ENCODE results near the gene BTBD9.

BTBD9 gene

DNA sequence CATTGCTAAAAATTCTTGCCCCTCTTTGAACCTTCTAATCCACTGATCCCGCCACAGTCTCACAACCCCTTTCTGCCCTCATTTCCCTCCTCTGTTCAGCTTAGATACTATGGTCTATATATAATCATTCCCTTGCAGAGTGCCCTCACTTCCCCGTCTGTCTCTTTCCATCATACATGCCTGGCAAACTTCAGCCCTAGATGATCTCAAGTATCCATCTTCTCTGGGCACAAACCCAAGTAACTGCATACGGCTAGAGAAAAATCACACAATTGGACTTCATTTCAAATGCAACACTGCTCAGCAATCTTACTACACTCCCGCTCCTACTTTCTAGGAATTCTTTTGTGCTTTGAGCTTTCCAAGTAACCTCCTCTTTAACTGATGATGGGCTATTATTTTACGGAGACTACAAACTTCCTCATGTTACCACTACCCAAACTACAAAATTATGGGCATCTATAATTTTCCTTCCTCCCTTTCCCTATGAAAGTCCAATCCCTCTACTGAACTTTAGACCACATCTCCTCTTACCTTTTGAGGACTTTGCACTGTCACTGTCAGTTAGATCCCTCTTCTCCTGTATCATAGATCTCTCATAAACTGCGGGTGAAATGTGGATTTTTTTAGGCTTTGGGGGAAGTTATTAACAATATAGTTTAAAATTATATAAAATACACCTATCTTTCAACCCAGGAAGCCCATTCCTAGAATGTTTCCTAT, 135.6 kb downstream of the BTBD9 start:
- DNase-seq: no peak

- DNase-seq: no peak
These were observed 136.5 kb downstream of the BTBD9 start for GRCh38 chr6:38503032-38503773.

GRCh38 chr6:38502423-38502822, 137.3 kb downstream of the BTBD9 start:
- DNase-seq: no peak

DNA sequence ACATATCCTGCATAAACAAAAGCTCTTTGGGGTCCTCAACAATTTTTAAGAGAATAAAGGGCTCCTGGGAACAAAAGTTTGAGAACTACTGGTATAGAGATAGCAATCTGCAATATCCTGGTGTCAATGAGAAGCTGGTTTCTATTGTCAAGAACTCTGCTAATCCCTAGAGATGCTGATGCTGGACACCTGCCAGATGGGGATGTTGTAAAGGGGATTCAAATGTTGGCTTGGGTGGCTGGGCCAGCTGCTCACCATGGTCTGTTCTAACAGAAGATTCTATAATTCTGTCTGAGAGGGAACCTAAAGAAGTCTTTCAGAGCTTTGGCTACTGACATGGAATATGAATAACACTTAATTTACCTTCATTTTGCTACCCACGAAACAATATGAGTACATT, 137.8 kb downstream of the BTBD9 start:
- DNase-seq: no peak

DNA sequence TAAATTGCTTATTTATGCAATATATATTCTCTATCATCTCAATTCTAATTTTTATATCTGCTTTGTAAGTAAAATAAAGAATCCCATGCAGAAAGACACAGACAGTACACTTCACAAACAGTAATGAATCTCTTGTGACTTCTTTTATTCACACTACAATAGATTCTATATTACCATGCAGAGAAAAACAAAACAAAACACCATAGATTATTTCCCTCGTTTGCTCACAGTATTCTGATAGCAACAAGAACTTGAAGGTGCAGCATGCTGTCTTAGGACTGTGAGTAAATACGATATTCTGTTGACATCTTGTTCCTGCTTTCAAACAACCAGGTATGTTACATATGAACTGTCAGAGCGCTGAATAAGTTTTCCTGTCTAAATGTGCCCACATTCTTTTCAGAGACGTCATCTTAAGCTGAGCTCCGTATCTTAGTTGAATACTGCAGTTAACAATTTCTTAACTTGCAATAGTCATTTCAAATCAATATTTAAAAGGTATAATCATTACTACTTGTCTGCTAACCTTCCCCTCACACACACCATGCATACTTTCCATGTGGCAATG, 140.1 kb downstream of the BTBD9 start:
- DNase-seq: no peak

DNA sequence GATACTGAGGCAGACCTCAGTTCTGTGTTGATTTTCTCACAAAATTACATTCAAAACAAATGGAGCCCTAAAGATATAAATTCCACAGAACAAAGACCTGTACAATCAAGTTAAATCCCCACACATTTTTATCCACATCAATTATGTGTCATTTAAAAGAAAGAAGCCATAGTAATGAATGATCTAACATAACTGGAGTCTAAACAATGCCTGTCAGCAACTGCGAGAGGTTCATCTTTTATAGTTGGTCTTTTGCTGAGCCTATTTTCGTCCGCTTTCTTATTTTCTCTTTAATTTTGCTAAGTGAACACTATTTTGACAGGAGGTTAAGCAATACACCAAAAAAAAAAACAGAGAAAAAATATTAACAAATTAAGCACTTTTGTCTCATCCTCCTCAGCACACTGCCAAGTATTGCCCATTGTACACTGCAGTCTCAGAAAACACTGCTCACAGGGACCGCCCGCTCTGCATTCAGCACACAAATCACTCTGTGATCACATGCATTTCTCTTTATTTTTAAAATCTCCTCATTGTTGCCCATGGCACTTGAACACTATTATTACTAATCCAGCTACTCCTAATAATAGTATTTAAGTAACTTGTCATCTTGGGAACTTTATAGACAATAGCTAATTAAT, 140.8 kb downstream of the BTBD9 start:
- no peak for DNase-seq

- no peak for DNase-seq
These were observed 141.6 kb downstream of the BTBD9 start for GRCh38 chr6:38498085-38498484.

DNA sequence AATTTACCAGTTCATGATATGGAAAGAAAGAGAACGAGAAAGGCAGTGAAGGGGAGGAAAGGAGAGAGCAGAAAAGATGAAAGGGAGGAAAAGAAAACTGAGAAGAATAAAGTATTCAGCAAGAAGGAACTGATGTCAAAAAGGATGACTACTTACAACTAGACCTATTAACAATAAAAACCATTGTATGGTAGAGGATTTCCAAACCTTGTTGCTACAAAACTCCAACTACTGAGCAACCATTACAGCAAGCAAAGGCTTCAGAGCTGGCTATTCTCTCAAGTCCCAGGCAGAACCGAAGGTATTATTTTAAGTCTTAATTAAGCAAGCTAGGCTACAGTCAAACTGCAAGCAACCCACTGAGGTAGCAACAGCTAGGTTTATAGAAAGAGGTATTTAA, 142.2 kb downstream of the BTBD9 start:
- DNase-seq: no peak

DNA sequence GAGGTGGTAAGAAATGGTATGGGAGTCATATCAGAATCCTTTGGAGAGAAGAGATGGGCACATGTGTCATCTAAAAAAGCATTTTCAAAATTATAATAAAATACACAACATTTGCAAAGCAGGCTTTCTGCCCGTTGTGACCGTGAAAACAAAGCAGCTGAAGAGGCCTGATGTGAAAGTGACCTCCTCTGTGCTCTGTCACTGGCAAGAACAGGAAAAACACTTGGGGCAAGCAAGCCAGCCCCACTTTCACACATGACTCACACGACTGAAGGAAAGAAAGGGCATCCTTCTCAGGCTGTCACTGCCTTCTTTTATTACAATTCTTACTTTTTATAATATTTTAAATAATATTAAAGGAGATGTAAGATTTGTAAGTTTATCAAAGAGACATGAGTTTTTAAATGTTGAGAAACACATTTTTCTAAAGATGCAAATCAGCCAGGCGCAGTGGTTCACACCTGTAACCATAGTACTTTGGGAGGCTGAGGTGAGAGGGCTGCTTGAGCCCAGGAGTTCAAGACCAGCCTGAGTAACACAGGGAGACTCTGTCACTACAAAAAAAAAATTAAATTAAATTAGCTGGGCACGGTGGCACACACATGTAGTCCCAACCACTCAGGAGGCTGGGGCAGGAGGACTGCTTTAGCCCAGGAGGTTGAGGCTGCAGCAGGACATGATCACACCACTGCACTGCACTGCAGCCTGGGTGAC, 143.7 kb downstream of the BTBD9 start:
- no peak for DNase-seq

DNA sequence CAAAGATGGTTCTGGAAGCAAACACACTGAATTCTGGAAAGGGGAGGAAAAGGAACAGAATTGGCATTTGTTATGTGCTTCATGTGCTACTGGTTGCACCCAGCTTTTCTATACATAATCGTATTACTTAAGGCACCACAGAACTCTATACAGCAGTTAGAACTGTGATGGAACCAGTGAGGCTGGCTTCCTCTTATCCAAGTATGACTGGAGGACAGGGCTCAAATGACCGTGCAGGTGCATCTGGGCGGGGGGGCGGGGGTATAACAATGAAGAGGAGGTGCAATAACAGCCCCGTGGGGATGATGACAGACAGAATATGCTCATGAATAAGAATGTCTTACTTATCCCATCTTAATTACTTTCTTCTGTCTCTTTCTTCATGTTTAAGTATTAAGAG, 144.2 kb downstream of the BTBD9 start:
- DNase-seq: no peak

GRCh38 chr6:38493931-38494547, 145.7 kb downstream of the BTBD9 start:
- peak; percentile 67 for DNase-seq

GRCh38 chr6:38492031-38492430, 147.7 kb downstream of the BTBD9 start:
- no peak for DNase-seq

DNA sequence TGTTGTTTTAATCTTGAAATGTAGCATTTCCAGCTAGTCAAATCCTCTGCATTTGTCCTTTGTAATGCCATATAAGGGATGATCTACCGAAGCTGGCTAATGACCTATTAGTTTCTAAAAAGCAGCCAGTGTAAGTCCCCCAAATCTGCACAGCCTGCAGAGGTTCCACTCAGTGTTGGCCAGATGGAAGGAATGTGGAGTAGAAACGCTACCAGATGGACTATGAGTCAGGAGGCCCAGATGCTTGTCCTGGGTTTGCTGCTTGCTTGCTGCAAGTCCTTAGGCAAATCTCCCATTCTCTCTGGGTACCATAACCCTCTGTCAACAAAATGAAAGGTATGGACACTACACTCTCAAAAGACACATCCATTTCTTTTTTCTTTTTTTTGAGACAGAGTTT, 149.8 kb downstream of the BTBD9 start:
- DNase-seq: no peak

DNA sequence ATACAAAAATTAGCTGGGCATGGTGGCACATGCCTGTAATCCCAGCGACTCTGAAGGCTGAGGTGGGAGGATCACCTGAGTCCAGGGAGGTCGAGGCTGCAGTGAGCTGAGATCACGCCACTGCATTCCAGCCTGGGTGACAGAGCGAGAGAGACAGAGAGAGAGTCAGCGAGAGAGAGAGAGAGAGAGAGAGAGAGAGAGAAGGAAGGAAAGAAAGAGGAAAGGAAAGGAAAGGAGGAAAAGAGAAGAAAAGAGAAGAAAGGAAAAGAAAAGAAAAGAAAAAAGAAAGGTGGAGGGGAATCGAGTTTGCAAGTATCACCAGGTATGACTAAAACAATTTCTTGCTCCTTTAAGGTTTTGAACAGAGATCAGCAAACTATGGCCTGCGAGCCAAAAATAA, 152.3 kb downstream of the BTBD9 start:
- DNase-seq: no peak

GRCh38 chr6:38485488-38485887, 154.2 kb downstream of the BTBD9 start:
- no peak for DNase-seq

- no peak for DNase-seq
These were observed 155.1 kb downstream of the BTBD9 start for GRCh38 chr6:38484656-38485055.

DNA sequence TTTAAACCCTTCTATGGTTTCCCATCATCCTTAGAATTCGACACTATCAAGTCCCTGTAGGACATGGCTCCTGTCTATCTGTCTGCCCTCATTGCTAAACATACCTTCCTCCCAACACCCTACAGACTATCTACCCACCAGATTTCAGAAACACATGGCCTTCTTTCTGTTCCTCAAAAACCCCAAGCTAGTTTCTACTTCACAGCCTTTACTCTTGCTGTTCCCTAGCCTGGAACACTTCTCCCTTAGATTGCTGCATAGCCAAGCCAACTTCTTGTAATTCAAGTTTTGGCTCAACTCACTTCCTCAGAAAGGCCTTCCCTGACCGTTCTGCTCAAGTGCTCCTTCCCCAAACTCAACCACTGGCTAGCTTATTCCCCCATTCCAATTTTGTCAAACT, 156.2 kb downstream of the BTBD9 start:
- no peak for DNase-seq

- no peak for DNase-seq
These were observed 157.3 kb downstream of the BTBD9 start for GRCh38 chr6:38482466-38482865.

- no peak for DNase-seq
These were observed 157.9 kb downstream of the BTBD9 start for GRCh38 chr6:38481851-38482250.

DNA sequence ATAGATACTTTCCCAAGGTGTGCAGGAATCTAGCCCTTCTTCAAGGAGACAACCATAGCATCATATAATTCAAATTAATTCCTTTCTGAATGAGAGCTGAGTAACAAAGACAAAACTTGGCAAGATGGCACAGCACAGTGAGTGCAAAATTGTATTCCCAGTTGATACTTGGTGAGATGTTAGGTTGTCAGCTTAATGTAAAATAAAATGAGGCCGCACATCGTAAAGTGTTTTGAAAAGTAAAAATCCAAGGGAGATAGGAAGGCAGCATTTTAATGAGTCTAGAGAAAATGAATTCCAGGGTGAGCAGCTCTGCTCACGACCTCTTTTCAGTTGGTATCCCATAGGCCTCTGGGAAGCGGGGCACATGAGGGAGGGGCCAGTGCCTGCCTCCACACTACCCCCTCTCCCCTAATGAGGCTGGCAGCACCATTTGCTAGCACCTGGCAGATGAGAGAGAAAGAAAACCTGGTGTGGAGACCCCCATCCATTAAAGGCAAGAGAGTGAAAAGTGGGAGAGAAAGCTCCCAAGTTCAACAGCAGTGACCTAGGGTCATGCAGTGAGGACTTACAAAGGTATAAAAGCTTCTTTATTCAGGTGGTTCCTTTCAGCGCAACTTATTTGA, 158.4 kb downstream of the BTBD9 start:
- DNase-seq: no peak

DNA sequence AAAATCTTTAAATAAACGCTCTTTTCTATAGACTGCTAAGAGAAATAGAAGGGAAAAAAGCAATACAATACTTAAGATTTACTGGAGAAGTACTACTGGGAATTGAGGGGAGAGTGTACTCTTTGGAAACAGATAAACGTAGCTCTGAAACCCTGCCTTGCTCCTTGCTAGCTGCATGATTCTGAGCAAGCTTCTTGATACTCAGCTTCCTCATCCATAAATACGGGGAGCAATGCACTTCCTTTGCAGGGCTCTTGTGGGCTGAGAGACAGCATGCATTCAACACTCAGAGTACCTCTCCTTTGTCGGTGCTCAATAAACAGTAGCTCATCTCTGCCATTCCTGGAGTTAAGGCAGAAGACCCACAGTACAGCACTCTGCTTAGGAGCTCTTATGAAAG, 159.7 kb downstream of the BTBD9 start:
- DNase-seq: no peak

DNA sequence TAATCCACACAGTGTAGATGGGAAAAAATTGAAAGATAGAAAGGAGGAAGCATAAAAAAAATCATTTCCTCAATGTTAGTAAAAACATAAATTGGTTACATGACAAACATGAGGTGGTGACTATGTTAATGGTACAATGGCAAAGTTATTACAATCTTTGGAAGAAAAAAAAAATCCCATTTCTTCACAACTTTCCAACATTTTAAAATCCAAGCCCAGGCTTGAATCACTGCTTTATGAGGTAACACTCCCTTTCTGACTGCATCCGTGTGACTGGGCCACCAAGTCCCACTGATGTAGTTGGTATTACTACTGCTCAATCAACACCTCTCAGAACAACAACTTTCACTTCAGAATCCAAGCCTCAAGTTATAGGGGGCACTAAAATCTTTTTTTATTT, 160.4 kb downstream of the BTBD9 start:
- DNase-seq: no peak
